Tibial artery (tissue), 4 donors: ENCODE data around the gene CAPN11.

Experiments used
- DNase-seq, 2 donors: peaks; one replicate each; pipeline ENCODE4 v3.0.0-alpha.2; 2019
- H3K27ac ChIP-seq, 2 donors: fragments of 200-600 bp; sonication (generic) in 1 of 2; 1 replicate in 1 of 2; 2 replicates in 1 of 2; pipeline ENCODE4 v1.5.1; 2018 to 2019; ENCODE audit warnings: mild to moderate bottlenecking in 1 of 2
- H3K27me3 ChIP-seq, 2 donors: fragments of 200-600 bp; sonication (generic) in 1 of 2; one replicate each; pipeline versions ENCODE4 v1.5.1 to v1.6.0; 2016 to 2019
- H3K36me3 ChIP-seq, 3 donors: fragments of 200-600 bp; sonication (generic) in 2 of 3; one replicate each; pipeline ENCODE4 v1.5.1; 2016 to 2019; ENCODE audit warnings: mild to moderate bottlenecking in 2 of 3
- H3K4me1 ChIP-seq, 4 donors: fragments of 200-600 bp; sonication (generic) in 2 of 4; 1 replicate in 3 of 4; 2 replicates in 1 of 4; pipeline ENCODE4 v1.5.1; 2016 to 2019
- H3K4me3 ChIP-seq, 2 donors: fragments of 200-600 bp; sonication (generic) in 1 of 2; 1 replicate in 1 of 2; 2 replicates in 1 of 2; pipeline ENCODE4 v1.5.1; 2018 to 2019; ENCODE audit warnings: mild to moderate bottlenecking in 2 of 2
- H3K9me3 ChIP-seq, 3 donors: fragments of 200-600 bp; sonication (generic) in 1 of 3; one replicate each; pipeline ENCODE4 v1.5.1; 2016 to 2019
- intact Hi-C: fragments of 100-400 bp; cut with DNase I; formaldehyde crosslinking; loops from one replicate; pipeline ENCODE4 v1.15.0; 2023; ENCODE audit warnings: low total_unique reads
- TF ChIP-seq, protein P1 (sequence below), 2 experiments: fragments of 200-600 bp in 1 of 2; fragments of 450-650 bp in 1 of 2; IDR thresholded peaks; one replicate each; pipeline ENCODE4 v1.5.1; 2017 to 2019; ENCODE audit warnings: antibody characterized with exemption in 2 of 2, mild to moderate bottlenecking in 1 of 2, moderate library complexity in 1 of 2

CAPN11 gene

DNA sequence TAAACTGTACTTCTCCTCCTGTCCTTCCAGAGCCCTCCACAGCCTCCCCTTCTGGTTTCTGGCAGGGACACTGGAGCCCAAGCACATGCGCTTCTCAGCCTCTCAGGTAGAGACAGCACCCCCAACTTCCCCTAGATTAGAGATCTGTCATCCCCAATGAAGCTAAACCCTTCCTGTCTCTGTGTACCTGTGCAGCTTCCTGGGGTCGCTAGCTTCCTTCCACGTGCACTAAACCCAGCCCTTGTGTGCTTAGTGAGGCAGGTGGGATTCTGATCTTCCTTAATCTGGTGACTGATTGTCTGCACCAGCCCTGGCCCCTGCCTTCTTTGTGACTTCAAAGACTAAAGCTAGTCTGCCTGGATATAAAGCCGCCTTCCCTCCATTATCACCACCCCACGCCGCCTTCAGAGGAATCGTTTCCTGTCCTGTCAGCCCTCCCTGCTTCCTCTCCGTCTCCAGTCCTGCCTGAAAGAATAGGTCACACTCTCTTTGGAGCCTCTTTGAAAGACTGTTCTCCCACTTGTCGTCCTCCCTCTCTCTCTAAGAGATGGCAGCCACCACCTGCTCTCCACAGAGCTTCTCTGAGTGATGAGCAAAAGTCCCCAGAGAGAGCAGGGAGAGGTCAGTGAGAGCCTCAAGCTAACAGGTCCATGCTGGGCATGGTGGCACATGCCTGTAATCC lies 27.5 kb downstream of the CAPN11 start:
- TF ChIP-seq, protein P1, sequence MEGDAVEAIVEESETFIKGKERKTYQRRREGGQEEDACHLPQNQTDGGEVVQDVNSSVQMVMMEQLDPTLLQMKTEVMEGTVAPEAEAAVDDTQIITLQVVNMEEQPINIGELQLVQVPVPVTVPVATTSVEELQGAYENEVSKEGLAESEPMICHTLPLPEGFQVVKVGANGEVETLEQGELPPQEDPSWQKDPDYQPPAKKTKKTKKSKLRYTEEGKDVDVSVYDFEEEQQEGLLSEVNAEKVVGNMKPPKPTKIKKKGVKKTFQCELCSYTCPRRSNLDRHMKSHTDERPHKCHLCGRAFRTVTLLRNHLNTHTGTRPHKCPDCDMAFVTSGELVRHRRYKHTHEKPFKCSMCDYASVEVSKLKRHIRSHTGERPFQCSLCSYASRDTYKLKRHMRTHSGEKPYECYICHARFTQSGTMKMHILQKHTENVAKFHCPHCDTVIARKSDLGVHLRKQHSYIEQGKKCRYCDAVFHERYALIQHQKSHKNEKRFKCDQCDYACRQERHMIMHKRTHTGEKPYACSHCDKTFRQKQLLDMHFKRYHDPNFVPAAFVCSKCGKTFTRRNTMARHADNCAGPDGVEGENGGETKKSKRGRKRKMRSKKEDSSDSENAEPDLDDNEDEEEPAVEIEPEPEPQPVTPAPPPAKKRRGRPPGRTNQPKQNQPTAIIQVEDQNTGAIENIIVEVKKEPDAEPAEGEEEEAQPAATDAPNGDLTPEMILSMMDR (IDR thresholded peaks at IDR 0.05) = no peak
- H3K27me3 ChIP-seq = no peaks in the 10 kb centered on the region
- intact Hi-C loops = no loop called here
- DNase-seq = no peak
- H3K27ac ChIP-seq = no peak overlapping the region
- H3K4me3 ChIP-seq = no peak overlapping the region
- no peaks in the 10 kb centered on the region for H3K4me1 ChIP-seq
- H3K9me3 ChIP-seq = no peaks in the 10 kb centered on the region
- H3K36me3 ChIP-seq = no peaks in the 10 kb centered on the region

DNA sequence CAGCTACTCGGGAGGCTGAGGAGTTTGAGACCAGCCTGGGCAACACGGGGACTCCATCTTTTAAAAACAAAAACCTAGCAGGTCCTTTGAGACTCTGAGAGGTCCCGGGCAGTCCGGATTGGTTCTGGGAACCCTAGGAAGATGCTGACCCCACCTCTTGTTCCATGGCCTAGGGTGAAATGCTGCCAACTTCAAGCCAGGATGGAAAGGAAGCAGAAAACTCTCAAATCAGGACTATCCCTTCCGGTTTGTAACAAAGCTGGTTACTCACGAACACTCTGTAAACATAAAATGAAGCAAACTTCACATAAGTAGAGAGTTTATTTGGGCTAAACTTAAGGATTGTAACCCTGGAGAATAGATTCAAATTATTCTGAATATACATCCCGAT lies 28.0 kb downstream of the CAPN11 start:
- H3K9me3 ChIP-seq = no peaks in the 10 kb centered on the region
- no peaks in the 10 kb centered on the region for H3K4me1 ChIP-seq
- DNase-seq = no peak
- TF ChIP-seq, protein P1 (IDR thresholded peaks at IDR 0.05) = no peak
- H3K27ac ChIP-seq = no peak overlapping the region
- H3K27me3 ChIP-seq = no peaks in the 10 kb centered on the region
- H3K4me3 ChIP-seq = no peak overlapping the region
- no peaks in the 10 kb centered on the region for H3K36me3 ChIP-seq
- intact Hi-C loops = no loop called here

DNA sequence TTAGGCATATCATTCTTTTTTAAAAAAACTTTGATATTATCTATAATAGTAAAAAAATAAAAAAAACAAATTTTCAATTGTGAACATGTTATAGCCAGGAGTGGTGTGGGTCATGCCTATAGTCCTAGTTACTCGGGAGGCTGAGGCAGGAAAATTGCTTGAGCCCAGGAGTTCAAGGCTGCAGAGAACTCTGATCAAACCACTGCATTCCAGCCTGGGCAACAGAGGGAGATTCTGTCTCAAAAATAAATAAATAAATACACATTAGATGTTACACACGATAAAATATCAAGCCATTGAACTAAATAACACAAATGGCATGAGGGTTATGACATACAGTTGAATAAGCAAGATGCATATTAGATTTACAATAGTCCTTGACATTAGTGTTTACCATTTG lies 30.2 kb downstream of the CAPN11 start:
- Histone ChIP-seq H3K9me3 (no peaks in the 10 kb centered on the region), H3K4me1 (no peaks in the 10 kb centered on the region), H3K27me3 (no peaks in the 10 kb centered on the region), H3K27ac (no peak overlapping the region), H3K36me3 (no peaks in the 10 kb centered on the region), H3K4me3 (no peak overlapping the region)
- no peak for DNase-seq
- TF ChIP-seq, protein P1 (IDR thresholded peaks at IDR 0.05) = no peak
- intact Hi-C loops = no loop called here

DNA sequence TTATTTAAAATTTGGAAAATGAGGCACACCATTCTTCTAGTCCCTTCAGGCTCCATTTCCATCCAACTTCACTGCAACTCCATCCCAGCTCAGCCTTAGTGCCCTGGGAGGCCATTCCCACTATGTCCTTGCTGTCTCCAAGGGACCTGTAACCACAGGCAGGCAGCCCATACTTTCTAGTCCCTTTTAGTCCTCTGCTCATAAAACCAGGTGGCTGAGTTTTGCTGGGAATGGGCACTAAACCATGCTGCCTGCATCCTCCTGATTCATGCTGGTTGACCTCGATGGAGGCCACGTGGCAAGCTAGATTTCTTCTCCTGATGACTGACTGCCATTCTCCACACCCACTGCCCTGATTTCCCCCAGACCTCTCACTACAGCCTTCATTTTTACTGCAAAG lies 30.6 kb downstream of the CAPN11 start:
- Histone ChIP-seq H3K27me3 (no peaks in the 10 kb centered on the region), H3K4me3 (no peak overlapping the region), H3K9me3 (no peaks in the 10 kb centered on the region), H3K36me3 (no peaks in the 10 kb centered on the region), H3K27ac (no peak overlapping the region), H3K4me1 (no peaks in the 10 kb centered on the region)
- intact Hi-C loops = no loop called here
- TF ChIP-seq, protein P1 (IDR thresholded peaks at IDR 0.05) = no peak
- no peak for DNase-seq

DNA sequence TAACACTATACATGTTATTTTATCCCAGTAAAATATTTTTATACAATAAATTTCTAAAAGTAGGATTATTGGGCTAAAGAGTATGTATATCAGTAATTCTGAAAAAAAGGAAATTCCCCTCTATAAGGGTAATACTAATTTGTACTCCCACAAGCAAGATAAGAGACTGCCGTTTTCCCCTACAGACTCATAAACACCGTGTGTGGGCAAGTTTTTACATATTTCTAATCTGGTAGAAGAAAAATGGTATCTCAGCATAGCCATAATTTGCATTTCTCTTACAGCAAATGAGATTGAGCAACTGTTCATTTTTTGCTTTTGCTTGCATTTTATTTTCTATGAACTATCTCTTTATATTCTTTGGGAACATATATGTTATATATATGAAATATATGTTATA lies 32.1 kb downstream of the CAPN11 start:
- H3K4me1 ChIP-seq = no peaks in the 10 kb centered on the region
- no peak overlapping the region for H3K4me3 ChIP-seq
- no peak overlapping the region for H3K27ac ChIP-seq
- no peaks in the 10 kb centered on the region for H3K36me3 ChIP-seq
- TF ChIP-seq, protein P1 (IDR thresholded peaks at IDR 0.05) = no peak
- no peaks in the 10 kb centered on the region for H3K9me3 ChIP-seq
- intact Hi-C loops = no loop called here
- no peaks in the 10 kb centered on the region for H3K27me3 ChIP-seq
- DNase-seq = no peak
